ENCODE results near the gene ULK3.

Gene ULK3

GRCh38 chr15:74820056-74820455 is 22.9 kb downstream of the ULK3 start:
- FAIRE-seq, result no peak

- FAIRE-seq, result no peak
Observed at GRCh38 chr15:74817370-74817737, 25.6 kb downstream of the ULK3 start.

- FAIRE-seq, result no peak
Observed at GRCh38 chr15:74816624-74817369, 26.2 kb downstream of the ULK3 start.

- no peak for FAIRE-seq
Observed at GRCh38 chr15:74815961-74816360, 27.0 kb downstream of the ULK3 start.

- FAIRE-seq, result no peak
Observed at GRCh38 chr15:74815121-74815934, 27.6 kb downstream of the ULK3 start.

- FAIRE-seq, result no peak
Observed at GRCh38 chr15:74812533-74812932, 30.4 kb downstream of the ULK3 start, which contains the start of gene LMAN1L. TSS of gene LMAN1L (plus strand) at chr15:74812835. CDS start at chr15:74812855, 20 bp downstream.

GRCh38 chr15:74809956-74810355 is 33.0 kb downstream of the ULK3 start:
- no peak for FAIRE-seq

GRCh38 chr15:74809242-74809641 is 33.7 kb downstream of the ULK3 start:
- no peak for FAIRE-seq

GRCh38 chr15:74808840-74809229 is 34.1 kb downstream of the ULK3 start:
- no peak for FAIRE-seq

- FAIRE-seq, result no peak
Observed at GRCh38 chr15:74808078-74808839, 34.7 kb downstream of the ULK3 start.

- no peak for FAIRE-seq
Observed at GRCh38 chr15:74807282-74807681, 35.7 kb downstream of the ULK3 start.

- no peak for FAIRE-seq
Observed at GRCh38 chr15:74804935-74805334, 38.0 kb downstream of the ULK3 start.

GRCh38 chr15:74802862-74803447 is 40.0 kb downstream of the ULK3 start:
- no peak for FAIRE-seq

GRCh38 chr15:74802290-74802689 is 40.7 kb downstream of the ULK3 start:
- no peak for FAIRE-seq

- FAIRE-seq, result no peak
Observed at GRCh38 chr15:74801311-74801997, 41.5 kb downstream of the ULK3 start.

- no peak for FAIRE-seq
Observed at GRCh38 chr15:74800559-74801094, 42.3 kb downstream of the ULK3 start.

- no peak for FAIRE-seq
Observed at GRCh38 chr15:74799856-74800558, 42.9 kb downstream of the ULK3 start.

GRCh38 chr15:74799255-74799855 is 43.6 kb downstream of the ULK3 start:
- no peak for FAIRE-seq

GRCh38 chr15:74798388-74799254 is 44.3 kb downstream of the ULK3 start:
- no peak for FAIRE-seq
